Tibial nerve (tissue), 4 donors: Measurements from ENCODE around the gene BOD1L1. TPM values are rescaled to one million over a fixed set of nuclear protein-coding genes. Genes with fewer than 3 reads are reported as not detected.

Experiments used
- DNase-seq, 2 donors: peaks; one replicate each; pipeline ENCODE4 v3.0.0-alpha.2; 2019; ENCODE audit warnings: low spot score in 2 of 2
- H3K27ac ChIP-seq, 4 donors: fragments of 200-600 bp; sonication (generic) in 3 of 4; one replicate each; pipeline ENCODE4 v1.5.1; 2017 to 2019; ENCODE audit warnings: mild to moderate bottlenecking in 1 of 4
- H3K27me3 ChIP-seq, 2 donors: fragments of 200-600 bp; sonication (generic) in 1 of 2; one replicate each; pipeline versions ENCODE4 v1.5.1 to v1.6.0; 2017 to 2019
- H3K36me3 ChIP-seq, 3 donors: fragments of 200-600 bp; sonication (generic); one replicate each; pipeline ENCODE4 v1.5.1; 2018 to 2019
- H3K4me1 ChIP-seq, 4 donors: fragments of 200-600 bp; sonication (generic) in 3 of 4; one replicate each; pipeline ENCODE4 v1.5.1; 2017 to 2019
- H3K4me3 ChIP-seq, 4 donors: fragments of 200-600 bp; sonication (generic) in 3 of 4; one replicate each; pipeline ENCODE4 v1.5.1; 2017 to 2019; ENCODE audit warnings: mild to moderate bottlenecking in 1 of 4, moderate library complexity in 1 of 4
- H3K9me3 ChIP-seq, 4 donors: fragments of 200-600 bp; sonication (generic) in 3 of 4; one replicate each; pipeline ENCODE4 v1.5.1; 2017 to 2019
- EP300 ChIP-seq, 2 donors: sonication (generic); formaldehyde crosslinking; IDR thresholded peaks; one replicate each; pipeline ENCODE4 v1.6.1; 2017; ENCODE audit warnings: antibody characterized with exemption in 2 of 2, mild to moderate bottlenecking in 1 of 2
- POLR2A ChIP-seq, 2 donors: fragments of 450-650 bp; IDR thresholded peaks; one replicate each; pipeline ENCODE4 v1.6.1; 2017; ENCODE audit warnings: antibody characterized with exemption in 2 of 2, mild to moderate bottlenecking in 2 of 2, moderate library complexity in 2 of 2
- WGBS, 2 donors: methylation state at CpG; one replicate each; pipeline ENCODE4 v1.1.5; 2018; 5-methylcytosine and 5-hydroxymethylcytosine counted together
- total RNA-seq, 4 donors: library from RNA; depleted of rRNA; stranded (reverse); fragments of >200 nt; gene quantifications; one replicate each; pipeline ENCODE4 v1.1.0, GENCODE V29; 2016
- TF ChIP-seq, protein P1 (sequence below), 5 experiments: fragments of 200-600 bp in 3 of 5; fragments of 450-650 bp in 2 of 5; sonication (generic) in 3 of 5; IDR thresholded peaks; one replicate each; pipeline ENCODE4 v1.5.1; 2016 to 2019; ENCODE audit warnings: antibody characterized with exemption in 5 of 5, mild to moderate bottlenecking in 3 of 5, moderate library complexity in 2 of 5

BOD1L1 gene
- 10 to 100 TPM; 41.5 to 53.8 (median 47.8) TPM for total RNA-seq

DNA sequence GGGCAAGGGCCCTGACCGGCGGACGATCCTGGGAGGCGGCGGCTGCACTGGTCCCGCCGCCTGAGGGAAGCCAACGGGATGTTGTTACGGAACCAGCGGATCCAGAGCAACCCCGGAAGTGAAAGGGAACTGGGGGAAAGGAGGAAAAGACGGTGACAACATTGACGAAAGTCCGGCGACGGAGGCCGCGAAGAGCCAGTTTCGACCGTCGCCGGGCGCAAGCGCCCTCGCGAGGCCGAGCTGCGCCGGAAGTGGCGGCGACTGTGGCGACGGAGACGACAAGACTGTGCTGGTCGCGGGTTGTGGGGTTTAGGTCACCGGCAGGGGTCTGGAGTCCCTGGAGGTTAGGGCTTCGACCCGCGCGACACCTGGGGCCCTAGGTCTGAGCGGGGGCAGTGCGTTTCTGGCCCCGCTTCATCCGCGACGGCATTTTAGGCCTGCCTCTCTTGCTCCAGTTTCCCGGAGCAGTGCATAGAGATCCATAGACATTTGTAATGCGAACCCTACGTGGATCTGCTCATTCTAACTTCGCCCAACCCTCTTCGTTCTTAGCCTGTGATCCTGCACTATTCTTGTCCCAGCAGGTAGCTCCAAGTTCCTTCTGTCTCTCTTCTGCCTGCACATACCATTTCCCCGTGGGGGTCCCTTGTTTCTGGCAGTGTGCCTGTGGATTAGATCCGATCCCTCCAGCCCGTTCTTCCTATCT is at the start of gene BOD1L1:
TSS of gene BOD1L1 (minus strand) at position 120 of the 706 bp plus-strand sequence. CDS start 138 bp downstream, outside the sequence.
- H3K9me3 ChIP-seq = no peaks in the 10 kb centered on the region
- TF ChIP-seq, protein P1, sequence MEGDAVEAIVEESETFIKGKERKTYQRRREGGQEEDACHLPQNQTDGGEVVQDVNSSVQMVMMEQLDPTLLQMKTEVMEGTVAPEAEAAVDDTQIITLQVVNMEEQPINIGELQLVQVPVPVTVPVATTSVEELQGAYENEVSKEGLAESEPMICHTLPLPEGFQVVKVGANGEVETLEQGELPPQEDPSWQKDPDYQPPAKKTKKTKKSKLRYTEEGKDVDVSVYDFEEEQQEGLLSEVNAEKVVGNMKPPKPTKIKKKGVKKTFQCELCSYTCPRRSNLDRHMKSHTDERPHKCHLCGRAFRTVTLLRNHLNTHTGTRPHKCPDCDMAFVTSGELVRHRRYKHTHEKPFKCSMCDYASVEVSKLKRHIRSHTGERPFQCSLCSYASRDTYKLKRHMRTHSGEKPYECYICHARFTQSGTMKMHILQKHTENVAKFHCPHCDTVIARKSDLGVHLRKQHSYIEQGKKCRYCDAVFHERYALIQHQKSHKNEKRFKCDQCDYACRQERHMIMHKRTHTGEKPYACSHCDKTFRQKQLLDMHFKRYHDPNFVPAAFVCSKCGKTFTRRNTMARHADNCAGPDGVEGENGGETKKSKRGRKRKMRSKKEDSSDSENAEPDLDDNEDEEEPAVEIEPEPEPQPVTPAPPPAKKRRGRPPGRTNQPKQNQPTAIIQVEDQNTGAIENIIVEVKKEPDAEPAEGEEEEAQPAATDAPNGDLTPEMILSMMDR (IDR thresholded peaks at IDR 0.05) = peak; percentile 23 to 73 (median 49)
- TF ChIP-seq EP300 (IDR thresholded peaks at IDR 0.05) (peak; percentile 92 to 98), POLR2A (IDR thresholded peaks at IDR 0.05) (peak; percentile 57 to 82)
- peak within 1 kb of the TSS; percentile 63 to 92 (median 82) for H3K4me3 ChIP-seq
- peaks cover 0 to 52% (median 12%) of the 10 kb centered on the region in 4 donors for H3K4me1 ChIP-seq
- WGBS, 2 donors = 1% methylated on average over 49 to 55 of the region's 55 CpGs
- H3K36me3 ChIP-seq = no peaks in the 10 kb centered on the region
- no peaks in the 10 kb centered on the region for H3K27me3 ChIP-seq
- H3K27ac ChIP-seq = peak within 1 kb of the TSS; percentile 68 to 96 (median 96)
- DNase-seq = peak; percentile 65 to 84

DNA sequence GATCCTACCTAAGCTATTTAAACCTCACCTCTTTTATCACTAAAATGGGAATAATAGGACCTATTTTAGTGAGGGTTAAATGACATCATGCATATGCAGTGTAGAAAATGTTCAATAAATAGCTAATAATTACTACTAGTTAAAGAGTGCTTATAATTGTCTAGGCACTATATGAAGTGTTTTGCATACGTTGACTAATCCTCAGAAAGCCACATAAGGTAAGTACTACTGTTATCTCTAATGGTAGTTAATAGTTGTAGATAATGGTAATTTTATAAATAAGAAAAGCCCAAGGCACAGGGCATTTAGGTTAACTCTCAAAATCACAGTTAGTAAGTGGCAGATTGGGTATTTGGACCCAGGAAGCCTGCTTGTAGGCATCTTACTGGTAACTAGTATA is 47.4 kb upstream of the BOD1L1 start:
- Histone ChIP-seq H3K27ac (no peak overlapping the region), H3K36me3 (no peaks in the 10 kb centered on the region), H3K4me1 (no peaks in the 10 kb centered on the region), H3K9me3 (peaks cover 0 to 40% (median 0%) of the 10 kb centered on the region in 4 donors), H3K27me3 (no peaks in the 10 kb centered on the region), H3K4me3 (no peak overlapping the region)
- TF ChIP-seq, protein P1 (IDR thresholded peaks at IDR 0.05) = no peak
- TF ChIP-seq EP300 (IDR thresholded peaks at IDR 0.05) (no peak), POLR2A (IDR thresholded peaks at IDR 0.05) (no peak)
- DNase-seq = no peak
- 75 to 87% methylated on average over 1 of the region's 1 CpG for WGBS, 2 donors

DNA sequence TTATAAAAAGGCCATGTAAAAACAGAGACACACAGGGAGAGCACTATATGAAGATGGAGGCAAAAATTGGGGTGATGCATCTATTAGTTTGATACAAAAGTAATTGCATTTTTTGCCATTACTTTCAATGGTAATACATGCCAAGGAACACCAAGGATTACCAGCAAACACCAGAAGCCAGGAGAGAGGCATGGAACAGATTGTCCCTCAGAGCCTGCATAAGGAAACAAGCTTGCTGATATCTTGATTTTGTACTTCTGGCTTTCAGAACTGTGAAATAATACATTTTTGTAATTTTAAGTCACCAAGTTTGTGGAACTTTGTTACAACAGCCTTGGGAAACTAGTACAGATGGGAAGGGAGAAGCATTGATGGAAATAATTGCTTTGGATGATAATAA is 45.6 kb upstream of the BOD1L1 start:
- Histone ChIP-seq H3K27ac (no peak overlapping the region), H3K27me3 (no peaks in the 10 kb centered on the region), H3K36me3 (no peaks in the 10 kb centered on the region), H3K4me3 (no peak overlapping the region), H3K4me1 (no peaks in the 10 kb centered on the region), H3K9me3 (peaks cover 0 to 33% (median 0%) of the 10 kb centered on the region in 4 donors)
- no peak for TF ChIP-seq POLR2A (IDR thresholded peaks at IDR 0.05)
- TF ChIP-seq EP300 (IDR thresholded peaks at IDR 0.05) = no peak
- TF ChIP-seq, protein P1 (IDR thresholded peaks at IDR 0.05) = no peak
- DNase-seq = no peak

DNA sequence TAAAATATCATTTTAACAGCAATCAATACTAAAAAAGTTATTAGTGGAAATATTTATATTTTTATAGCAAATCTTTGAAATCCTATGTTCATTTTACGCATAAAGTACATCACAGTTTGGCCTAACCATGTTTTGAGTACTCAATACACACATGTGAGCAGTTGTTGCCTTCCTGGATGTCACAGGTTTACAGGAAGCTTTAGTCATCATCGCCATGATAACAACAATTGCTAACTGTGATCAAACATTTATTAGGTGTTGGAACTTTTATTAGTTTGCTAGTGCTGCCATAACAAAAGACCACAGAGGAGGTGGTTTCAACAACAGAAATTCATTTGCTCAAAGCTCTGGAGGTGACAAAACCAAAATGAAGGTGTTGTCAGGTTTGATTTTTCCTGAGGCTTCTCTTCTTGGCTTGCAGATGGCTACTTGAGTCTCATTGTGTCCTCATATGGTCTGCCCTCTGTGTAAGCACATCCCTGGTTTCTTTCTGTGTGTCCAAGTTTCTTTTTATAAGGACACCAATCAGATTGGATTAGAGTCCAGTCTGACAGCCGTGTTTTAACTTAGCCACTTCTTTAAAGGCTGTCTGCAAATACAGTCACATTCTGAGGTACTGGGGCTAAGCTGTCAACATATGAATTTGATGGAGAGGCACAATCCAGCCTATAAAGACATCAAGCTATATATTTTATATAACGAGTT is 43.1 kb upstream of the BOD1L1 start:
- DNase-seq = no peak
- H3K36me3 ChIP-seq = no peaks in the 10 kb centered on the region
- TF ChIP-seq, protein P1 (IDR thresholded peaks at IDR 0.05) = no peak
- TF ChIP-seq EP300 (IDR thresholded peaks at IDR 0.05) = no peak
- no peak for TF ChIP-seq POLR2A (IDR thresholded peaks at IDR 0.05)
- H3K4me1 ChIP-seq = no peaks in the 10 kb centered on the region
- 78 to 88% methylated on average over 4 of the region's 4 CpGs for WGBS, 2 donors
- no peak overlapping the region for H3K4me3 ChIP-seq
- no peak overlapping the region for H3K27ac ChIP-seq
- H3K27me3 ChIP-seq = no peaks in the 10 kb centered on the region
- H3K9me3 ChIP-seq = peaks cover 0 to 26% (median 0%) of the 10 kb centered on the region in 4 donors
